ENCODE results near the gene ZNF790.

- TF ChIP-seq, protein P1, sequence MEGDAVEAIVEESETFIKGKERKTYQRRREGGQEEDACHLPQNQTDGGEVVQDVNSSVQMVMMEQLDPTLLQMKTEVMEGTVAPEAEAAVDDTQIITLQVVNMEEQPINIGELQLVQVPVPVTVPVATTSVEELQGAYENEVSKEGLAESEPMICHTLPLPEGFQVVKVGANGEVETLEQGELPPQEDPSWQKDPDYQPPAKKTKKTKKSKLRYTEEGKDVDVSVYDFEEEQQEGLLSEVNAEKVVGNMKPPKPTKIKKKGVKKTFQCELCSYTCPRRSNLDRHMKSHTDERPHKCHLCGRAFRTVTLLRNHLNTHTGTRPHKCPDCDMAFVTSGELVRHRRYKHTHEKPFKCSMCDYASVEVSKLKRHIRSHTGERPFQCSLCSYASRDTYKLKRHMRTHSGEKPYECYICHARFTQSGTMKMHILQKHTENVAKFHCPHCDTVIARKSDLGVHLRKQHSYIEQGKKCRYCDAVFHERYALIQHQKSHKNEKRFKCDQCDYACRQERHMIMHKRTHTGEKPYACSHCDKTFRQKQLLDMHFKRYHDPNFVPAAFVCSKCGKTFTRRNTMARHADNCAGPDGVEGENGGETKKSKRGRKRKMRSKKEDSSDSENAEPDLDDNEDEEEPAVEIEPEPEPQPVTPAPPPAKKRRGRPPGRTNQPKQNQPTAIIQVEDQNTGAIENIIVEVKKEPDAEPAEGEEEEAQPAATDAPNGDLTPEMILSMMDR (IDR thresholded peaks at IDR 0.05) = no peak
- TF ChIP-seq POLR2AphosphoS5 (IDR thresholded peaks at IDR 0.05) (no peak), POLR2A (IDR thresholded peaks at IDR 0.05) (no peak), EP300 (IDR thresholded peaks at IDR 0.05) (no peak)
Observed at GRCh38 chr19:36837176-36837905, 846 bp downstream of the ZNF790 start.
